Neural cell (in vitro differentiated cells): ENCODE measurements around the gene CHCHD10.

Source experiments
- EZH2 ChIP-seq: fragments of 200-600, 300-800 bp; shearing (Covaris generic), sonication (generic); IDR thresholded peaks from 2 replicates; pipeline ENCODE4 v1.6.1; 2014; ENCODE audit warnings: antibody characterized with exemption, low read length, borderline replicate concordance, mild to moderate bottlenecking; ENCODE audit not compliant: insufficient read depth, poor library complexity, severe bottlenecking
- POLR2AphosphoS5 ChIP-seq: IDR thresholded peaks from 2 replicates; pipeline ENCODE4 v1.6.1; 2012
- TF ChIP-seq, protein P1 (sequence below): fragments of 450-650 bp; IDR thresholded peaks from 2 replicates; pipeline ENCODE4 v1.5.1; 2014; ENCODE audit warnings: antibody characterized with exemption, mild to moderate bottlenecking, moderate library complexity; ENCODE audit not compliant: poor library complexity, severe bottlenecking
- TF ChIP-seq, protein P2 (sequence below): IDR thresholded peaks from 2 replicates; pipeline ENCODE4 v1.6.1; 2012; ENCODE audit warnings: borderline replicate concordance

DNA sequence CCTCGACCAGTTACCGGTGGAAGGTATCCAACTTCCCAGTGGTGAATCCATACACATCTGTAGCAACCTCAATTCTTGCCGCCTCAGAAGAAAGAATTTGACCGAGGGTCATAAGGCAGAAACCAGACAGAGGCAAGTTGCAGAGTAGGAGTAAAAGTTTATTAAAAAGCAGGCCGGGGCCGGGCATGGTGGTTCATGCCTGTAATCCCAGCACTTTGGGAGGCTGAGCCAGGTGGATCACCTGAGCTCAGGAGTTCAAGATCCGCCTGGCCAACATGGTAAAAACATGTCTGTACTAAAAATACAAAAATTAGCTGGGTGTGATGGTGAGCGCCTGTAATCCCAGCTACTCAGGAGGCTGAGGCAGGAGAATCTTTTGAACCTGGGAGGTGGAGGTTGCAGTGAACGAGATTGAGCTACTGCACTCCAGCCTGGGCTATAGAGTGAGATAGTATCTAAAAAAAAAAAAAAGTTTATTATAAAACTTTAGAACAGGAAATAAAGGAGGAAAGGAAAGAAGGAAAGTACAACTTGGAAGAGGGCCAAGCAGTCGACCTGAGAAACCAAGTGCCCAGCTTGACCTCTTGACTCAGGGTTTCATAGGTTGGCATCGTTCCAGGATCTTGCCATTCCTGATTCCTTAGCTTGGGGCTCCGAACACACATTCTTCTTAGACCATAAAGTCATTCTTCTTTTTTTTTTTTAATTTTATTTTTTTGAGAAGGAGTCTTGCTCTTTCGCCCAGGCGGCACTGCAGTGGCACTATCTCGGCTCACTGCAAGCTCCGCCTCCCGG lies 49.2 kb downstream of the CHCHD10 start:
- TF ChIP-seq, protein P1, sequence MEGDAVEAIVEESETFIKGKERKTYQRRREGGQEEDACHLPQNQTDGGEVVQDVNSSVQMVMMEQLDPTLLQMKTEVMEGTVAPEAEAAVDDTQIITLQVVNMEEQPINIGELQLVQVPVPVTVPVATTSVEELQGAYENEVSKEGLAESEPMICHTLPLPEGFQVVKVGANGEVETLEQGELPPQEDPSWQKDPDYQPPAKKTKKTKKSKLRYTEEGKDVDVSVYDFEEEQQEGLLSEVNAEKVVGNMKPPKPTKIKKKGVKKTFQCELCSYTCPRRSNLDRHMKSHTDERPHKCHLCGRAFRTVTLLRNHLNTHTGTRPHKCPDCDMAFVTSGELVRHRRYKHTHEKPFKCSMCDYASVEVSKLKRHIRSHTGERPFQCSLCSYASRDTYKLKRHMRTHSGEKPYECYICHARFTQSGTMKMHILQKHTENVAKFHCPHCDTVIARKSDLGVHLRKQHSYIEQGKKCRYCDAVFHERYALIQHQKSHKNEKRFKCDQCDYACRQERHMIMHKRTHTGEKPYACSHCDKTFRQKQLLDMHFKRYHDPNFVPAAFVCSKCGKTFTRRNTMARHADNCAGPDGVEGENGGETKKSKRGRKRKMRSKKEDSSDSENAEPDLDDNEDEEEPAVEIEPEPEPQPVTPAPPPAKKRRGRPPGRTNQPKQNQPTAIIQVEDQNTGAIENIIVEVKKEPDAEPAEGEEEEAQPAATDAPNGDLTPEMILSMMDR, result no peak
- TF ChIP-seq, protein P2, sequence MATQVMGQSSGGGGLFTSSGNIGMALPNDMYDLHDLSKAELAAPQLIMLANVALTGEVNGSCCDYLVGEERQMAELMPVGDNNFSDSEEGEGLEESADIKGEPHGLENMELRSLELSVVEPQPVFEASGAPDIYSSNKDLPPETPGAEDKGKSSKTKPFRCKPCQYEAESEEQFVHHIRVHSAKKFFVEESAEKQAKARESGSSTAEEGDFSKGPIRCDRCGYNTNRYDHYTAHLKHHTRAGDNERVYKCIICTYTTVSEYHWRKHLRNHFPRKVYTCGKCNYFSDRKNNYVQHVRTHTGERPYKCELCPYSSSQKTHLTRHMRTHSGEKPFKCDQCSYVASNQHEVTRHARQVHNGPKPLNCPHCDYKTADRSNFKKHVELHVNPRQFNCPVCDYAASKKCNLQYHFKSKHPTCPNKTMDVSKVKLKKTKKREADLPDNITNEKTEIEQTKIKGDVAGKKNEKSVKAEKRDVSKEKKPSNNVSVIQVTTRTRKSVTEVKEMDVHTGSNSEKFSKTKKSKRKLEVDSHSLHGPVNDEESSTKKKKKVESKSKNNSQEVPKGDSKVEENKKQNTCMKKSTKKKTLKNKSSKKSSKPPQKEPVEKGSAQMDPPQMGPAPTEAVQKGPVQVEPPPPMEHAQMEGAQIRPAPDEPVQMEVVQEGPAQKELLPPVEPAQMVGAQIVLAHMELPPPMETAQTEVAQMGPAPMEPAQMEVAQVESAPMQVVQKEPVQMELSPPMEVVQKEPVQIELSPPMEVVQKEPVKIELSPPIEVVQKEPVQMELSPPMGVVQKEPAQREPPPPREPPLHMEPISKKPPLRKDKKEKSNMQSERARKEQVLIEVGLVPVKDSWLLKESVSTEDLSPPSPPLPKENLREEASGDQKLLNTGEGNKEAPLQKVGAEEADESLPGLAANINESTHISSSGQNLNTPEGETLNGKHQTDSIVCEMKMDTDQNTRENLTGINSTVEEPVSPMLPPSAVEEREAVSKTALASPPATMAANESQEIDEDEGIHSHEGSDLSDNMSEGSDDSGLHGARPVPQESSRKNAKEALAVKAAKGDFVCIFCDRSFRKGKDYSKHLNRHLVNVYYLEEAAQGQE, result no peak
- TF ChIP-seq EZH2, result no peak
- no peak for TF ChIP-seq POLR2AphosphoS5
